CD14-positive monocyte (primary cell): ENCODE measurements around the gene SLC6A2. TPM values are rescaled to one million over a fixed set of nuclear protein-coding genes. Genes with fewer than 3 reads are reported as not detected.
A peak's percentile ranks its signal among the peaks of the same experiment; 100 is the strongest.

Source experiments
- DNase-seq, 3 donors: peaks; one replicate each; pipeline ENCODE4 v3.0.0-alpha.2; 2011 to 2022
- H2AFZ ChIP-seq: 2 replicates; pipeline ENCODE4 v1.6.0; 2012; ENCODE audit warnings: mild to moderate bottlenecking, low read depth, low read length, inconsistent platforms; ENCODE audit not compliant: insufficient read depth, poor library complexity, severe bottlenecking
- H3K27ac ChIP-seq, 2 donors: 1 replicate in 1 of 2; 2 replicates in 1 of 2; pipeline ENCODE4 v1.5.1; 2012 to 2013; ENCODE audit warnings: low read length in 2 of 2, control low read depth in 1 of 2, inconsistent platforms in 1 of 2, low read depth in 1 of 2, mild to moderate bottlenecking in 1 of 2
- H3K27me3 ChIP-seq, 2 donors: one replicate each; pipeline versions ENCODE4 v1.6.0 to v1.6.1; 2011 to 2013; ENCODE audit warnings: low read length in 2 of 2; ENCODE audit not compliant: control insufficient read depth in 2 of 2, insufficient read depth in 2 of 2
- H3K36me3 ChIP-seq, 2 donors: replicated peaks in 1 of 2; 1 replicate in 1 of 2; 2 replicates in 1 of 2; pipeline versions ENCODE4 v1.5.1 to v1.6.1; 2012 to 2013; ENCODE audit warnings: low read length in 2 of 2, control low read depth in 1 of 2, inconsistent platforms in 1 of 2, mild to moderate bottlenecking in 1 of 2; ENCODE audit not compliant: insufficient read depth in 2 of 2, control insufficient read depth in 1 of 2
- H3K4me1 ChIP-seq, 2 donors: 1 replicate in 1 of 2; 2 replicates in 1 of 2; pipeline versions ENCODE4 v1.5.1 to v1.6.1; 2012 to 2013; ENCODE audit warnings: low read length in 2 of 2, control low read depth in 1 of 2, inconsistent platforms in 1 of 2, mild to moderate bottlenecking in 1 of 2, moderate library complexity in 1 of 2; ENCODE audit not compliant: insufficient read depth in 2 of 2, control insufficient read depth in 1 of 2
- H3K4me2 ChIP-seq: replicated peaks from 2 replicates; pipeline ENCODE3; 2012; ENCODE audit warnings: low read length, moderate library complexity, mild to moderate bottlenecking; ENCODE audit not compliant: poor library complexity, severe bottlenecking; ENCODE audit errors: extremely low read depth
- H3K4me3 ChIP-seq, 3 experiments: fragments of 200-600 bp in 1 of 3; sonication (generic) in 1 of 3; replicated peaks in 1 of 3; 1 replicate in 2 of 3; 2 replicates in 1 of 3; pipeline ENCODE4 v1.5.1; 2011 to 2013; ENCODE audit warnings: low read length in 3 of 3, mild to moderate bottlenecking in 3 of 3, control low read depth in 2 of 3, low read depth in 2 of 3, inconsistent platforms in 1 of 3, moderate library complexity in 1 of 3
- H3K79me2 ChIP-seq: 2 replicates; pipeline ENCODE4 v1.6.0; 2012; ENCODE audit warnings: mild to moderate bottlenecking, control low read depth, inconsistent platforms, low read length, moderate library complexity; ENCODE audit not compliant: insufficient read depth
- H3K9ac ChIP-seq: 2 replicates; pipeline ENCODE4 v1.6.0; 2017; ENCODE audit warnings: low read length, mild to moderate bottlenecking; ENCODE audit not compliant: insufficient read depth, poor library complexity, severe bottlenecking
- H3K9me3 ChIP-seq, 2 donors: replicated peaks in 1 of 2; 1 replicate in 1 of 2; 2 replicates in 1 of 2; pipeline versions ENCODE4 v1.5.1 to v1.6.1; 2012 to 2013; ENCODE audit warnings: low read length in 2 of 2, control low read depth in 1 of 2; ENCODE audit not compliant: control insufficient read depth in 1 of 2, insufficient read depth in 1 of 2
- H4K20me1 ChIP-seq: 2 replicates; pipeline ENCODE4 v1.6.0; 2012; ENCODE audit warnings: mild to moderate bottlenecking, low read length, control low read depth, moderate library complexity; ENCODE audit not compliant: insufficient read depth
- H3K27ac Mint-ChIP-seq, 7 donors: one replicate each; pipeline ENCODE4 v1.8.0; 2020; ENCODE audit warnings: mild to moderate bottlenecking in 7 of 7, mixed read lengths in 7 of 7, moderate library complexity in 6 of 7, inconsistent platforms in 2 of 7
- H3K27me3 Mint-ChIP-seq, 3 donors: one replicate each; pipeline ENCODE4 v1.8.0; 2021 to 2022; ENCODE audit warnings: low read depth in 3 of 3, mild to moderate bottlenecking in 3 of 3, mixed read lengths in 3 of 3, moderate library complexity in 3 of 3, inconsistent platforms in 1 of 3
- H3K36me3 Mint-ChIP-seq, 2 donors: one replicate each; pipeline ENCODE4 v1.8.0; 2020; ENCODE audit warnings: mixed read lengths in 2 of 2, inconsistent platforms in 1 of 2, mild to moderate bottlenecking in 1 of 2
- H3K4me1 Mint-ChIP-seq: one replicate; pipeline ENCODE4 v1.8.0; 2020; ENCODE audit warnings: mild to moderate bottlenecking, mixed read lengths
- H3K4me3 Mint-ChIP-seq, 2 donors: one replicate each; pipeline ENCODE4 v1.8.0; 2020; ENCODE audit warnings: mild to moderate bottlenecking in 2 of 2, mixed read lengths in 2 of 2, moderate library complexity in 1 of 2
- H3K9me3 Mint-ChIP-seq, 7 donors: one replicate each; pipeline ENCODE4 v1.8.0; 2020 to 2022; ENCODE audit warnings: mixed read lengths in 7 of 7, mild to moderate bottlenecking in 6 of 7, moderate library complexity in 6 of 7, inconsistent platforms in 2 of 7
- CTCF ChIP-seq: fragments of 200-600 bp; IDR thresholded peaks from one replicate; pipeline ENCODE4 v1.8.0; 2022; ENCODE audit warnings: antibody characterized with exemption, mild to moderate bottlenecking
- WGBS: methylation state at CpG from one replicate; pipeline ENCODE4 v1.1.5; 2013; ENCODE audit warnings: missing lambda C conversion rate; ENCODE audit not compliant: insufficient coverage; 5-methylcytosine and 5-hydroxymethylcytosine counted together
- intact Hi-C, 2 donors: fragments of 100-400 bp; cut with micrococcal nuclease; formaldehyde crosslinking; loops; one replicate each; pipeline versions ENCODE4 v1.15.0 to v1.15.1; 2023
- polyA plus RNA-seq, 3 donors: library from polyadenylated mRNA; depleted of rRNA in 1 of 3; unstranded in 2 of 3; stranded (reverse) in 1 of 3; fragments of 300-500 nt in 2 of 3; fragments of >200 nt in 1 of 3; fragmentation: Illumina TruSeq in 2 of 3; gene quantifications; 1 replicate in 2 of 3; 2 replicates in 1 of 3; pipeline ENCODE4 v1.2.3, GENCODE V29; 2012 to 2021

Gene SLC6A2
- polyA plus RNA-seq, 3 donors = not detected

- Histone ChIP-seq H2AFZ (no peak overlapping the region), H3K9me3 (no peaks in the 10 kb centered on the region), H3K36me3 (no peaks in the 10 kb centered on the region), H3K4me3 (no peak overlapping the region), H3K9ac (no peak overlapping the region), H3K4me2 (no peak overlapping the region), H4K20me1 (no peaks in the 10 kb centered on the region), H3K79me2 (no peaks in the 10 kb centered on the region), H3K27me3 (no peaks in the 10 kb centered on the region), H3K4me1 (no peaks in the 10 kb centered on the region), H3K27ac (no peak overlapping the region)
- Mint-ChIP-seq H3K36me3 (no peaks in the 10 kb centered on the region), H3K27me3 (peaks cover 0 to 6% (median 4%) of the 10 kb centered on the region in 3 donors), H3K4me3 (no peak overlapping the region), H3K27ac (peak overlapping the region in 1 of 7 donors; percentile 3), H3K9me3 (no peaks in the 10 kb centered on the region), H3K4me1 (no peaks in the 10 kb centered on the region)
- 50% methylated on average over 2 of the region's 7 CpGs for WGBS
- no peak for TF ChIP-seq CTCF
- intact Hi-C loops = no loop called here
- DNase-seq = no peak
Measured at GRCh38 chr16:55678161-55678821, 22.5 kb downstream of the SLC6A2 start.

- H3K36me3 ChIP-seq = no peaks in the 10 kb centered on the region
Measured at GRCh38 chr16:55682086-55682485, 26.3 kb downstream of the SLC6A2 start.

More at GRCh38 chr16:55682086-55682485, 26.3 kb downstream of the SLC6A2 start:
- H3K9me3 Mint-ChIP-seq = peaks cover 0 to 5% (median 2%) of the 10 kb centered on the region in 7 donors
- intact Hi-C loops = no loop called here
- H3K4me1 Mint-ChIP-seq = no peaks in the 10 kb centered on the region
- Histone ChIP-seq H3K4me3 (no peak overlapping the region), H3K4me2 (no peak overlapping the region), H3K9me3 (peaks cover 0 to 5% of the 10 kb centered on the region in 2 donors), H3K27ac (no peak overlapping the region), H2AFZ (no peak overlapping the region), H3K27me3 (no peaks in the 10 kb centered on the region), H3K79me2 (no peaks in the 10 kb centered on the region), H3K9ac (no peak overlapping the region), H4K20me1 (no peaks in the 10 kb centered on the region), H3K4me1 (no peaks in the 10 kb centered on the region)
- peaks cover 0 to 5% (median 4%) of the 10 kb centered on the region in 3 donors for H3K27me3 Mint-ChIP-seq
- DNase-seq = no peak
- TF ChIP-seq CTCF = no peak
- no peak overlapping the region for H3K4me3 Mint-ChIP-seq
- WGBS = 92% methylated on average over 6 of the region's 7 CpGs
- H3K27ac Mint-ChIP-seq = no peak overlapping the region
- no peaks in the 10 kb centered on the region for H3K36me3 Mint-ChIP-seq
